PC-9 (cell line): ENCODE results near the gene CT47C1. TPM values are rescaled to one million over a fixed set of nuclear protein-coding genes. Genes with fewer than 3 reads are reported as not detected.

ENCODE experiments used
- BruUV-seq: library from RNA; stranded (reverse); fragments of 400-500 nt; replicated peaks from 2 replicates; lab custom pipeline; 2021; lab: Mats Ljungman, UMichigan
- CTCF ChIA-PET: fragments of 300-600 bp; sonication (Branson Sonifier 250); formaldehyde crosslinking; loops from one replicate; lab custom pipeline; 2022; ENCODE audit warnings: antibody characterized with exemption; lab: Charles Lee
- POLR2A ChIA-PET: fragments of 300-600 bp; sonication (Branson Sonifier 250); formaldehyde crosslinking; loops from one replicate; lab custom pipeline; 2022; ENCODE audit warnings: antibody characterized with exemption; ENCODE audit not compliant: unreplicated experiment; lab: Charles Lee
- DNase-seq, 2 experiments: peaks; one replicate each; pipeline versions ENCODE4 v3.0.0 to v3.0.0-alpha.2; 2015 to 2022; ENCODE audit warnings: mixed read lengths in 1 of 2
- H2AFZ ChIP-seq: fragments of 200-600 bp; sonication (generic); 2 replicates; pipeline ENCODE4 v1.8.1; 2017; ENCODE audit warnings: antibody characterized with exemption
- H3F3A ChIP-seq: fragments of 200-600 bp; sonication (generic); 2 replicates; pipeline ENCODE4 v1.8.1; 2017; ENCODE audit warnings: antibody characterized with exemption, mild to moderate bottlenecking, low read depth; ENCODE audit not compliant: insufficient read depth
- H3K27ac ChIP-seq: fragments of 200-600 bp; sonication (generic); 2 replicates; pipeline ENCODE4 v1.6.1; 2016; ENCODE audit warnings: mixed run types
- H3K27me3 ChIP-seq: fragments of 200-600 bp; sonication (generic); 2 replicates; pipeline ENCODE4 v1.6.1; 2016; ENCODE audit warnings: low read depth, mixed run types; ENCODE audit not compliant: insufficient read depth
- H3K36me3 ChIP-seq: fragments of 200-600 bp; sonication (generic); 2 replicates; pipeline ENCODE4 v1.6.1; 2016; ENCODE audit warnings: low read depth, mixed run types
- H3K4me1 ChIP-seq: fragments of 200-600 bp; sonication (generic); replicated peaks from 2 replicates; pipeline ENCODE4 v1.6.1; 2016; ENCODE audit warnings: mixed run types; ENCODE audit not compliant: insufficient read depth
- H3K4me2 ChIP-seq: fragments of 200-600 bp; sonication (generic); 2 replicates; pipeline ENCODE4 v1.6.1; 2017; ENCODE audit warnings: mixed run types
- H3K4me3 ChIP-seq: fragments of 200-600 bp; sonication (generic); 2 replicates; pipeline ENCODE4 v1.6.1; 2016; ENCODE audit warnings: mixed run types
- H3K79me2 ChIP-seq: fragments of 200-600 bp; sonication (generic); 2 replicates; pipeline ENCODE4 v1.6.1; 2017; ENCODE audit warnings: low read depth, mixed run types
- H3K9me2 ChIP-seq: fragments of 200-600 bp; sonication (generic); 2 replicates; pipeline ENCODE4 v1.8.1; 2017; ENCODE audit warnings: mild to moderate bottlenecking; ENCODE audit not compliant: insufficient read depth
- H3K9me3 ChIP-seq: fragments of 200-600 bp; sonication (generic); 2 replicates; pipeline ENCODE4 v1.8.1; 2016; ENCODE audit warnings: low read depth; ENCODE audit not compliant: insufficient read depth
- H4K20me1 ChIP-seq: fragments of 200-600 bp; sonication (generic); 2 replicates; pipeline ENCODE4 v1.8.1; 2017; ENCODE audit not compliant: insufficient read depth
- CTCF ChIP-seq: fragments of 200-600 bp; sonication (generic); conservative IDR thresholded peaks from 2 replicates; pipeline ENCODE4 v1.6.1; 2017; ENCODE audit warnings: mixed run types, antibody characterized with exemption, mild to moderate bottlenecking, moderate library complexity
- EZH2 ChIP-seq: fragments of 200-600 bp; sonication (generic); IDR thresholded peaks from 2 replicates; pipeline ENCODE4 v1.8.0; 2017; ENCODE audit warnings: antibody characterized with exemption, low read depth
- intact Hi-C: fragments of 100-400 bp; cut with micrococcal nuclease; formaldehyde crosslinking; loops from one replicate; pipeline ENCODE4 v1.10.0; 2022; ENCODE audit not compliant: unreplicated experiment
- total RNA-seq: library from RNA; stranded (reverse); gene quantifications from 2 replicates; pipeline ENCODE4 v1.2.3, GENCODE V29; 2021

CT47C1 gene
- total RNA-seq, 1 experiment from 2014 or later: not detected

GRCh38 chrX:119094819-119095218 is 22.0 kb downstream of the CT47C1 start:
- Histone ChIP-seq H4K20me1 (no peaks in the 10 kb centered on the region), H3F3A (no peaks in the 10 kb centered on the region), H3K79me2 (no peaks in the 10 kb centered on the region), H2AFZ (no peak overlapping the region), H3K36me3 (no peaks in the 10 kb centered on the region), H3K9me3 (no peaks in the 10 kb centered on the region), H3K4me2 (no peak overlapping the region), H3K4me3 (no peak overlapping the region), H3K9me2 (no peaks in the 10 kb centered on the region), H3K4me1 (no peaks in the 10 kb centered on the region), H3K27ac (no peak overlapping the region), H3K27me3 (peaks cover 14% of the 10 kb centered on the region; the same call in 1 of the 2 replicates)
- CTCF ChIA-PET: interaction anchor here (0.6 kb wide), 1 partner anchor 132 kb away, joined by 4 read pairs; no protein-coding TSS in a partner anchor
- POLR2A ChIA-PET: interaction anchor here (0.6 kb wide), 1 partner anchor 215 kb away, joined by 6 read pairs; no protein-coding TSS in a partner anchor
- BruUV-seq: no TSS peak
- intact Hi-C loops: no loop called here
- no peak for DNase-seq
- no peak for TF ChIP-seq EZH2
- TF ChIP-seq CTCF: no peak; the same call in 1 of the 2 replicates

GRCh38 chrX:119095936-119096335 is 23.1 kb downstream of the CT47C1 start:
- Histone ChIP-seq H3K4me2 (no peak overlapping the region), H3K4me3 (no peak overlapping the region), H4K20me1 (no peaks in the 10 kb centered on the region), H3K4me1 (no peaks in the 10 kb centered on the region), H3K79me2 (no peaks in the 10 kb centered on the region), H2AFZ (no peak overlapping the region), H3K27me3 (peaks cover 10% of the 10 kb centered on the region; the same call in 1 of the 2 replicates), H3F3A (no peaks in the 10 kb centered on the region), H3K36me3 (no peaks in the 10 kb centered on the region), H3K27ac (no peak overlapping the region), H3K9me2 (no peaks in the 10 kb centered on the region), H3K9me3 (no peaks in the 10 kb centered on the region)
- TF ChIP-seq EZH2 (no peak), CTCF (no peak)
- ChIA-PET POLR2A (no interaction called here), CTCF (no interaction called here)
- intact Hi-C loops: no loop called here
- BruUV-seq: no TSS peak
- DNase-seq: no peak

- no peak overlapping the region for H3K27ac ChIP-seq
- intact Hi-C loops: no loop called here
- H3K4me3 ChIP-seq: no peak overlapping the region
- BruUV-seq: no TSS peak
- H3K4me2 ChIP-seq: no peak overlapping the region
- H3K9me2 ChIP-seq: no peaks in the 10 kb centered on the region
- ChIA-PET CTCF (no interaction called here), POLR2A (no interaction called here)
- H3K27me3 ChIP-seq: peaks cover 11% of the 10 kb centered on the region; the same call in 1 of the 2 replicates
- H3K4me1 ChIP-seq: no peaks in the 10 kb centered on the region
- no peak overlapping the region for H2AFZ ChIP-seq
- no peaks in the 10 kb centered on the region for H4K20me1 ChIP-seq
- H3K9me3 ChIP-seq: no peaks in the 10 kb centered on the region
- H3K79me2 ChIP-seq: no peaks in the 10 kb centered on the region
- no peaks in the 10 kb centered on the region for H3K36me3 ChIP-seq
- no peak for DNase-seq
- TF ChIP-seq EZH2: no peak
- TF ChIP-seq CTCF: no peak
- no peaks in the 10 kb centered on the region for H3F3A ChIP-seq
These were observed 28.4 kb downstream of the CT47C1 start for GRCh38 chrX:119101168-119101567.
